Measurements from ENCODE around the gene SLC7A4. TPM values are rescaled to one million over a fixed set of nuclear protein-coding genes. Genes with fewer than 3 reads are reported as not detected.
"Not testable (repeated sequence)": the region's sequence is repeated elsewhere in the genome, so short reads cannot be mapped to it uniquely, and the experiment has no call there.

SLC7A4 gene
- total RNA-seq, 5 donors from 2014 or later (not counting 1 experiment from before 2014, with no cell fraction given), result 0.14 to 0.76 (median 0.41) TPM; not detected in 2

- H3K4me1 Mint-ChIP-seq; POLR2A ChIA-PET; DNase-seq; H3K4me1 ChIP-seq (ENCODE audit: control insufficient read depth in 1 of 2, extremely low read depth in 1 of 2, insufficient read depth in 2 of 2, low read length in 2 of 2); H3K4me3 Mint-ChIP-seq; H3K27ac Mint-ChIP-seq; H3K36me3 Mint-ChIP-seq; H3K4me3 ChIP-seq (ENCODE audit: control insufficient read depth in 1 of 2, extremely low read depth in 1 of 2, low read length in 1 of 2); H3K9me3 ChIP-seq; CTCF ChIA-PET; H3K27ac ChIP-seq (ENCODE audit: low read length); H3K27me3 ChIP-seq (replicated peaks in 1 of 2; ENCODE audit: control insufficient read depth in 2 of 2, extremely low read depth in 1 of 2, insufficient read depth in 2 of 2, low read length in 1 of 2); H3K36me3 ChIP-seq (ENCODE audit: control insufficient read depth in 2 of 2, extremely low read depth in 1 of 2, insufficient read depth in 1 of 2, low read length in 1 of 2); H3K9me3 Mint-ChIP-seq; ATAC-seq (replicated peaks in 1 of 4); H3K27me3 Mint-ChIP-seq: not testable (repeated sequence)
- WGBS (ENCODE audit: insufficient coverage), result 90% methylated on average over 11 of the region's 11 CpGs
These were observed 32.1 kb upstream of the SLC7A4 start for GRCh38 chr22:21064425-21064824.

GRCh38 chr22:21061660-21062321, 29.4 kb upstream of the SLC7A4 start:
- CTCF ChIA-PET; H3K27me3 Mint-ChIP-seq; H3K27me3 ChIP-seq (replicated peaks in 1 of 2; ENCODE audit: control insufficient read depth in 2 of 2, extremely low read depth in 1 of 2, insufficient read depth in 2 of 2, low read length in 1 of 2); ATAC-seq (replicated peaks in 1 of 4); POLR2A ChIA-PET; H3K9me3 Mint-ChIP-seq; H3K36me3 Mint-ChIP-seq; H3K4me1 ChIP-seq (ENCODE audit: control insufficient read depth in 1 of 2, extremely low read depth in 1 of 2, insufficient read depth in 2 of 2, low read length in 2 of 2); H3K9me3 ChIP-seq; H3K36me3 ChIP-seq (ENCODE audit: control insufficient read depth in 2 of 2, extremely low read depth in 1 of 2, insufficient read depth in 1 of 2, low read length in 1 of 2); H3K4me1 Mint-ChIP-seq; H3K4me3 Mint-ChIP-seq; H3K4me3 ChIP-seq (ENCODE audit: control insufficient read depth in 1 of 2, extremely low read depth in 1 of 2, low read length in 1 of 2); DNase-seq; H3K27ac ChIP-seq (ENCODE audit: low read length); H3K27ac Mint-ChIP-seq: not testable (repeated sequence)
- WGBS (ENCODE audit: insufficient coverage), result 93% methylated on average over 5 of the region's 18 CpGs

GRCh38 chr22:21060363-21060762, 28.0 kb upstream of the SLC7A4 start:
- H3K36me3 Mint-ChIP-seq, H3K27me3 Mint-ChIP-seq: not testable (repeated sequence)

GRCh38 chr22:21055880-21056319, 23.5 kb upstream of the SLC7A4 start:
- no peak overlapping the region for H3K27ac Mint-ChIP-seq
- ATAC-seq (replicated peaks in 1 of 4) (peak; percentile 51 to 72 (median 69)), DNase-seq (no peak)
- peak overlapping the region; percentile 41 to 73 (median 59) for H3K4me3 Mint-ChIP-seq
- ChIA-PET POLR2A (interaction anchor here in 1 of 2 donors (0.6 kb wide), 1 partner anchor 54 kb away, joined by 3 read pairs; the partner anchor contains the start of gene THAP7), CTCF (interaction anchor here (0.5 to 0.6 kb wide), 2 partner anchors 11 to 14 kb away, joined by 3 to 4 read pairs; no protein-coding TSS in a partner anchor)
- H3K36me3 Mint-ChIP-seq, result no peaks in the 10 kb centered on the region
- Histone ChIP-seq H3K4me3 (ENCODE audit: control insufficient read depth in 1 of 2, extremely low read depth in 1 of 2, low read length in 1 of 2) (peak overlapping the region in 1 of 2 donors; percentile 47), H3K9me3 (no peaks in the 10 kb centered on the region), H3K4me1 (ENCODE audit: control insufficient read depth in 1 of 2, extremely low read depth in 1 of 2, insufficient read depth in 2 of 2, low read length in 2 of 2) (peaks cover 8 to 10% of the 10 kb centered on the region in 2 experiments), H3K27me3 (replicated peaks in 1 of 2; ENCODE audit: control insufficient read depth in 2 of 2, extremely low read depth in 1 of 2, insufficient read depth in 2 of 2, low read length in 1 of 2) (peaks cover 0 to 21% of the 10 kb centered on the region in 2 experiments), H3K36me3 (ENCODE audit: control insufficient read depth in 2 of 2, extremely low read depth in 1 of 2, insufficient read depth in 1 of 2, low read length in 1 of 2) (no peaks in the 10 kb centered on the region), H3K27ac (ENCODE audit: low read length) (no peak overlapping the region)
- peaks cover 5% of the 10 kb centered on the region in 2 donors for H3K27me3 Mint-ChIP-seq
- peaks cover 19 to 26% (median 20%) of the 10 kb centered on the region in 3 donors for H3K4me1 Mint-ChIP-seq
- WGBS (ENCODE audit: insufficient coverage), result 30% methylated on average over 7 of the region's 7 CpGs
- H3K9me3 Mint-ChIP-seq, result no peaks in the 10 kb centered on the region

More at GRCh38 chr22:21060363-21060762, 28.0 kb upstream of the SLC7A4 start:
- POLR2A ChIA-PET; H3K4me3 ChIP-seq (ENCODE audit: control insufficient read depth in 1 of 2, extremely low read depth in 1 of 2, low read length in 1 of 2); ATAC-seq (replicated peaks in 1 of 4); H3K27ac Mint-ChIP-seq; DNase-seq; H3K36me3 ChIP-seq (ENCODE audit: control insufficient read depth in 2 of 2, extremely low read depth in 1 of 2, insufficient read depth in 1 of 2, low read length in 1 of 2); H3K9me3 Mint-ChIP-seq; H3K27ac ChIP-seq (ENCODE audit: low read length); H3K9me3 ChIP-seq; H3K4me1 ChIP-seq (ENCODE audit: control insufficient read depth in 1 of 2, extremely low read depth in 1 of 2, insufficient read depth in 2 of 2, low read length in 2 of 2); CTCF ChIA-PET; H3K4me3 Mint-ChIP-seq; H3K27me3 ChIP-seq (replicated peaks in 1 of 2; ENCODE audit: control insufficient read depth in 2 of 2, extremely low read depth in 1 of 2, insufficient read depth in 2 of 2, low read length in 1 of 2): not testable (repeated sequence)
- H3K4me1 Mint-ChIP-seq, result peaks cover 15 to 17% (median 15%) of the 10 kb centered on the region in 3 donors
- no CpG with 5 or more reads among the region's 8 CpGs for WGBS (ENCODE audit: insufficient coverage)

GRCh38 chr22:21055564-21055834, 23.1 kb upstream of the SLC7A4 start:
- no peaks in the 10 kb centered on the region for H3K9me3 Mint-ChIP-seq
- Histone ChIP-seq H3K4me3 (ENCODE audit: control insufficient read depth in 1 of 2, extremely low read depth in 1 of 2, low read length in 1 of 2) (peak overlapping the region in 1 of 2 donors; percentile 47), H3K27ac (ENCODE audit: low read length) (no peak overlapping the region), H3K36me3 (ENCODE audit: control insufficient read depth in 2 of 2, extremely low read depth in 1 of 2, insufficient read depth in 1 of 2, low read length in 1 of 2) (no peaks in the 10 kb centered on the region), H3K27me3 (replicated peaks in 1 of 2; ENCODE audit: control insufficient read depth in 2 of 2, extremely low read depth in 1 of 2, insufficient read depth in 2 of 2, low read length in 1 of 2) (peaks cover 0 to 21% of the 10 kb centered on the region in 2 experiments), H3K4me1 (ENCODE audit: control insufficient read depth in 1 of 2, extremely low read depth in 1 of 2, insufficient read depth in 2 of 2, low read length in 2 of 2) (peaks cover 8 to 10% of the 10 kb centered on the region in 2 experiments), H3K9me3 (no peaks in the 10 kb centered on the region)
- peaks cover 5% of the 10 kb centered on the region in 2 donors for H3K27me3 Mint-ChIP-seq
- POLR2A ChIA-PET, result no interaction called here
- peak overlapping the region; percentile 41 to 73 (median 59) for H3K4me3 Mint-ChIP-seq
- H3K4me1 Mint-ChIP-seq, result peaks cover 19 to 26% (median 20%) of the 10 kb centered on the region in 3 donors
- ATAC-seq (replicated peaks in 1 of 4), result peak; percentile 21 to 40 (median 29)
- H3K36me3 Mint-ChIP-seq, result no peaks in the 10 kb centered on the region
- H3K27ac Mint-ChIP-seq, result no peak overlapping the region
- DNase-seq, result no peak
- CTCF ChIA-PET, result interaction anchor here in 1 of 2 donors (0.5 kb wide), 2 partner anchors 11 to 69 kb away, joined by 3 to 6 read pairs; no protein-coding TSS in a partner anchor
- 33% methylated on average over 4 of the region's 4 CpGs for WGBS (ENCODE audit: insufficient coverage)

- H3K4me3 Mint-ChIP-seq, result peak overlapping the region in 1 of 3 donors; percentile 73
- H3K27ac Mint-ChIP-seq, result no peak overlapping the region
- H3K4me1 Mint-ChIP-seq, result peaks cover 19 to 26% (median 20%) of the 10 kb centered on the region in 3 donors
- ChIA-PET CTCF (interaction anchor here in 1 of 2 donors (0.5 kb wide), 2 partner anchors 10 to 68 kb away, joined by 3 to 6 read pairs; no protein-coding TSS in a partner anchor), POLR2A (no interaction called here)
- H3K27me3 Mint-ChIP-seq, result peaks cover 5% of the 10 kb centered on the region in 2 donors
- H3K36me3 Mint-ChIP-seq, result no peaks in the 10 kb centered on the region
- WGBS (ENCODE audit: insufficient coverage), result 90% methylated on average over 5 of the region's 11 CpGs
- no peaks in the 10 kb centered on the region for H3K9me3 ChIP-seq
- no peaks in the 10 kb centered on the region for H3K36me3 ChIP-seq (ENCODE audit: control insufficient read depth in 2 of 2, extremely low read depth in 1 of 2, insufficient read depth in 1 of 2, low read length in 1 of 2)
- no peaks in the 10 kb centered on the region for H3K9me3 Mint-ChIP-seq
- ATAC-seq (replicated peaks in 1 of 4) (no peak), DNase-seq (no peak)
- H3K27ac ChIP-seq (ENCODE audit: low read length), result no peak overlapping the region
- peaks cover 0 to 21% of the 10 kb centered on the region in 2 experiments for H3K27me3 ChIP-seq (replicated peaks in 1 of 2; ENCODE audit: control insufficient read depth in 2 of 2, extremely low read depth in 1 of 2, insufficient read depth in 2 of 2, low read length in 1 of 2)
- no peak overlapping the region for H3K4me3 ChIP-seq (ENCODE audit: control insufficient read depth in 1 of 2, extremely low read depth in 1 of 2, low read length in 1 of 2)
- peaks cover 8 to 10% of the 10 kb centered on the region in 2 experiments for H3K4me1 ChIP-seq (ENCODE audit: control insufficient read depth in 1 of 2, extremely low read depth in 1 of 2, insufficient read depth in 2 of 2, low read length in 2 of 2)
These were observed 22.6 kb upstream of the SLC7A4 start for GRCh38 chr22:21054714-21055563.
